Measurements from ENCODE around the gene CHGA.

DNA sequence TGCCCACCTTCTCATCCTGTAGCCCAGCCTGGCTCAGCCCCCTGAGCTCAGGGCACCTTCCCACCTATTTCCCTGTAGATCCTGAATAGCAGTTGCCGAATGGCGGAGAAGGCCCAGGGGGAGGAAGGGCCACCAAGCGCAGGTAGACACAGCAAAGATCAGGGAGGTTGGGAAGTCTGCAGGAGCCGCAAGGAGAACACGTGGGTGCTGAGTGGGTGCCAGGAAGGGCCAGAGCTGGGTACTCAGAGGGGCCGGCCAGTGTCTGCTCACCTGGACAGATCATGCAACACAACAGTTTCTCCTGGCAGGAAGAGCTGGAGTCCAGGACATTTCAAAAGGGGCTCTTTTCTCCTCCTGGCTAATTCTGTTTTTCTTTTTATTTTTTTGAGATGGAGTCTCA, 30.6 kb downstream of the CHGA start:
- TF ChIP-seq CBX2 (IDR thresholded peaks at IDR 0.05; ENCODE audit: borderline replicate concordance, low read depth) (no peak), RFX5 (IDR thresholded peaks at IDR 0.05) (no peak), CEBPB (IDR thresholded peaks at IDR 0.05) (no peak), POLR2A (IDR thresholded peaks at IDR 0.05; ENCODE audit: low read length) (no peak)
- TF ChIP-seq, protein P1, sequence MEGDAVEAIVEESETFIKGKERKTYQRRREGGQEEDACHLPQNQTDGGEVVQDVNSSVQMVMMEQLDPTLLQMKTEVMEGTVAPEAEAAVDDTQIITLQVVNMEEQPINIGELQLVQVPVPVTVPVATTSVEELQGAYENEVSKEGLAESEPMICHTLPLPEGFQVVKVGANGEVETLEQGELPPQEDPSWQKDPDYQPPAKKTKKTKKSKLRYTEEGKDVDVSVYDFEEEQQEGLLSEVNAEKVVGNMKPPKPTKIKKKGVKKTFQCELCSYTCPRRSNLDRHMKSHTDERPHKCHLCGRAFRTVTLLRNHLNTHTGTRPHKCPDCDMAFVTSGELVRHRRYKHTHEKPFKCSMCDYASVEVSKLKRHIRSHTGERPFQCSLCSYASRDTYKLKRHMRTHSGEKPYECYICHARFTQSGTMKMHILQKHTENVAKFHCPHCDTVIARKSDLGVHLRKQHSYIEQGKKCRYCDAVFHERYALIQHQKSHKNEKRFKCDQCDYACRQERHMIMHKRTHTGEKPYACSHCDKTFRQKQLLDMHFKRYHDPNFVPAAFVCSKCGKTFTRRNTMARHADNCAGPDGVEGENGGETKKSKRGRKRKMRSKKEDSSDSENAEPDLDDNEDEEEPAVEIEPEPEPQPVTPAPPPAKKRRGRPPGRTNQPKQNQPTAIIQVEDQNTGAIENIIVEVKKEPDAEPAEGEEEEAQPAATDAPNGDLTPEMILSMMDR (IDR thresholded peaks at IDR 0.05), result no peak
